PC-3 (cell line): Measurements from ENCODE around the gene TTC16. TPM values are rescaled to one million over a fixed set of nuclear protein-coding genes. Genes with fewer than 3 reads are reported as not detected.

Source experiments
- ATAC-seq: fragments of 200-7000 bp; cut with Tn5 transposase; 2 replicates; pipeline ENCODE4 v1.9.1; 2020; ENCODE audit warnings: mild to moderate bottlenecking, moderate library complexity
- BruUV-seq: library from RNA; stranded (reverse); fragments of 400-500 nt; replicated peaks from 2 replicates; lab custom pipeline; 2021; lab: Mats Ljungman, UMichigan
- CTCF ChIA-PET: fragments of 300-600 bp; sonication (Branson Sonifier 250); formaldehyde crosslinking; loops from one replicate; lab custom pipeline; 2022; ENCODE audit warnings: antibody characterized with exemption; lab: Charles Lee
- POLR2A ChIA-PET: fragments of 300-600 bp; sonication (Branson Sonifier 250); formaldehyde crosslinking; loops from one replicate; lab custom pipeline; 2022; ENCODE audit warnings: antibody characterized with exemption; ENCODE audit not compliant: unreplicated experiment; lab: Charles Lee
- DNase-seq: peaks from one replicate; pipeline ENCODE4 v3.0.0-alpha.2; 2015
- H2AFZ ChIP-seq: fragments of 300-600 bp; sonication (generic); 2 replicates; pipeline ENCODE4 v1.6.0; 2016; ENCODE audit warnings: antibody characterized with exemption, low read length
- H3F3A ChIP-seq: fragments of 300-600 bp; sonication (generic); one replicate; pipeline ENCODE4 v1.6.0; 2017; ENCODE audit warnings: antibody characterized with exemption, low read length, control low read depth, mild to moderate bottlenecking; ENCODE audit not compliant: unreplicated experiment
- H3K27ac ChIP-seq: fragments of 300-600 bp; sonication (generic); 2 replicates; pipeline ENCODE4 v1.5.1; 2016; ENCODE audit warnings: mild to moderate bottlenecking, low read length
- H3K27me3 ChIP-seq: fragments of 300-600 bp; sonication (generic); 2 replicates; pipeline ENCODE4 v1.6.1; 2016; ENCODE audit warnings: low read length, mixed read lengths
- H3K36me3 ChIP-seq: fragments of 300-600 bp; sonication (generic); 2 replicates; pipeline ENCODE4 v1.6.1; 2016; ENCODE audit warnings: low read depth, mixed run types, low read length, mixed read lengths
- H3K4me1 ChIP-seq: fragments of 300-600 bp; sonication (generic); 2 replicates; pipeline ENCODE4 v1.5.1; 2016; ENCODE audit warnings: low read length; ENCODE audit not compliant: insufficient read depth
- H3K4me2 ChIP-seq: fragments of 300-600 bp; sonication (generic); 2 replicates; pipeline ENCODE4 v1.6.0; 2016; ENCODE audit warnings: low read length
- H3K4me3 ChIP-seq: fragments of 300-600 bp; sonication (generic); 2 replicates; pipeline ENCODE4 v1.5.1; 2016; ENCODE audit warnings: mild to moderate bottlenecking, low read length, mixed read lengths
- H3K79me2 ChIP-seq: fragments of 300-600 bp; sonication (generic); 2 replicates; pipeline ENCODE4 v1.6.1; 2017; ENCODE audit warnings: low read length, mixed read lengths
- H3K9ac ChIP-seq: fragments of 300-600 bp; sonication (generic); 2 replicates; pipeline ENCODE4 v1.6.0; 2016; ENCODE audit warnings: mild to moderate bottlenecking, low read length
- H3K9me2 ChIP-seq: fragments of 300-600 bp; sonication (generic); replicated peaks from 2 replicates; pipeline ENCODE4 v1.6.1; 2016; ENCODE audit warnings: mixed run types, low read length, mixed read lengths
- H3K9me3 ChIP-seq: fragments of 300-600 bp; sonication (generic); 2 replicates; pipeline ENCODE4 v1.6.1; 2016; ENCODE audit warnings: low read length, mixed read lengths
- H4K20me1 ChIP-seq: fragments of 300-600 bp; sonication (generic); 2 replicates; pipeline ENCODE4 v1.6.1; 2016; ENCODE audit warnings: low read length, mixed read lengths
- CTCF ChIP-seq: fragments of 300-600 bp; sonication (generic); conservative IDR thresholded peaks from 2 replicates; pipeline ENCODE4 v1.5.1; 2017; ENCODE audit warnings: antibody characterized with exemption, low read depth, mild to moderate bottlenecking, low read length
- EZH2 ChIP-seq: fragments of 300-600 bp; sonication (generic); IDR thresholded peaks from one replicate; pipeline ENCODE4 v1.6.1; 2017; ENCODE audit warnings: antibody characterized with exemption, mild to moderate bottlenecking, low read length; ENCODE audit not compliant: unreplicated experiment
- EZH2phosphoT487 ChIP-seq: fragments of 300-600 bp; sonication (generic); IDR thresholded peaks from 2 replicates; pipeline ENCODE4 v1.6.1; 2018; ENCODE audit warnings: mild to moderate bottlenecking, antibody characterized with exemption, low read length, borderline replicate concordance
- intact Hi-C: fragments of 100-400 bp; cut with micrococcal nuclease; formaldehyde crosslinking; loops from 2 replicates; pipeline ENCODE4 v1.9.0; 2023
- total RNA-seq: library from RNA; depleted of rRNA; stranded (reverse); fragments of >200 nt; gene quantifications from 2 replicates; pipeline ENCODE4 v1.2.3, GENCODE V29; 2014

Gene TTC16
- total RNA-seq, 1 experiment from 2014 or later = 0.04 TPM

GRCh38 chr9:127744398-127745110 is 28.7 kb downstream of the TTC16 start:
- Histone ChIP-seq H3F3A (no peaks in the 10 kb centered on the region), H3K36me3 (no peaks in the 10 kb centered on the region), H3K4me2 (no peak overlapping the region), H3K9ac (no peak overlapping the region), H3K4me1 (peaks cover 7% of the 10 kb centered on the region; the same call in 1 of the 2 replicates), H3K27ac (no peak overlapping the region), H3K27me3 (no peaks in the 10 kb centered on the region), H3K79me2 (no peaks in the 10 kb centered on the region), H3K4me3 (no peak overlapping the region), H3K9me3 (no peaks in the 10 kb centered on the region), H2AFZ (no peak overlapping the region), H3K9me2 (no peaks in the 10 kb centered on the region), H4K20me1 (no peaks in the 10 kb centered on the region)
- ChIA-PET CTCF (no interaction called here), POLR2A (no interaction called here)
- DNase-seq (no peak), ATAC-seq (no peak)
- TF ChIP-seq CTCF = no peak
- TF ChIP-seq EZH2phosphoT487 = no peak
- no peak for TF ChIP-seq EZH2
- no TSS peak for BruUV-seq
- intact Hi-C loops = no loop called here

GRCh38 chr9:127746959-127747569 is 31.2 kb downstream of the TTC16 start:
- POLR2A ChIA-PET = no interaction called here
- CTCF ChIA-PET = no interaction called here
- ATAC-seq = no peak; the same call in 1 of the 2 replicates

More at GRCh38 chr9:127746959-127747569, 31.2 kb downstream of the TTC16 start:
- no peak for DNase-seq
- BruUV-seq = no TSS peak
- Histone ChIP-seq H3K4me1 (no peaks in the 10 kb centered on the region), H3K27ac (no peak overlapping the region), H2AFZ (no peak overlapping the region), H3K9me2 (no peaks in the 10 kb centered on the region), H4K20me1 (no peaks in the 10 kb centered on the region), H3K36me3 (no peaks in the 10 kb centered on the region), H3K79me2 (no peaks in the 10 kb centered on the region), H3F3A (no peaks in the 10 kb centered on the region), H3K9ac (no peak overlapping the region), H3K4me2 (no peak overlapping the region), H3K4me3 (no peak overlapping the region), H3K9me3 (no peaks in the 10 kb centered on the region), H3K27me3 (no peaks in the 10 kb centered on the region)
- intact Hi-C loops = no loop called here
- TF ChIP-seq CTCF (no peak), EZH2 (no peak), EZH2phosphoT487 (no peak)
